Left ventricle myocardium inferior (tissue), 1 donor: ENCODE data around the gene DIPK1C. TPM values are rescaled to one million over a fixed set of nuclear protein-coding genes. Genes with fewer than 3 reads are reported as not detected.

Experiments
- DNase-seq: peaks from one replicate; pipeline ENCODE4 v3.0.0-alpha.2; 2020
- H3K27ac ChIP-seq: fragments of 200-600 bp; replicated peaks from 2 replicates; pipeline ENCODE4 v1.8.0; 2021
- H3K27me3 ChIP-seq: fragments of 200-600 bp; 2 replicates; pipeline ENCODE4 v1.8.0; 2021; ENCODE audit warnings: low read depth
- H3K36me3 ChIP-seq: fragments of 200-600 bp; 2 replicates; pipeline ENCODE4 v1.8.0; 2021
- H3K4me1 ChIP-seq: fragments of 200-600 bp; 2 replicates; pipeline ENCODE4 v1.8.0; 2021
- H3K4me3 ChIP-seq: fragments of 200-600 bp; 2 replicates; pipeline ENCODE4 v1.8.0; 2021; ENCODE audit warnings: mild to moderate bottlenecking, moderate library complexity
- H3K9me3 ChIP-seq: fragments of 200-600 bp; replicated peaks from 2 replicates; pipeline ENCODE4 v1.8.0; 2021
- intact Hi-C: fragments of 100-400 bp; cut with micrococcal nuclease; formaldehyde crosslinking; loops from one replicate; pipeline ENCODE4 v1.11.0; 2022
- total RNA-seq: library from RNA; stranded (reverse); fragmentation: NEBNext Ultra II Directional; extraction: Animal tissue kit (Norgen Biotek cat#: 25700); gene quantifications from one replicate; pipeline ENCODE4 v1.2.1, GENCODE V29; 2021
- TF ChIP-seq, protein P1 (sequence below): fragments of 200-600 bp; IDR thresholded peaks from 2 replicates; pipeline ENCODE4 v1.8.0; 2021; ENCODE audit warnings: antibody characterized with exemption, mild to moderate bottlenecking, borderline replicate concordance
- donor health status: DM: no; HTN: yes; CAD: no; lungs with severe emphysema.

Gene DIPK1C
- total RNA-seq, 1 donor from 2014 or later = 6.4 TPM

DNA sequence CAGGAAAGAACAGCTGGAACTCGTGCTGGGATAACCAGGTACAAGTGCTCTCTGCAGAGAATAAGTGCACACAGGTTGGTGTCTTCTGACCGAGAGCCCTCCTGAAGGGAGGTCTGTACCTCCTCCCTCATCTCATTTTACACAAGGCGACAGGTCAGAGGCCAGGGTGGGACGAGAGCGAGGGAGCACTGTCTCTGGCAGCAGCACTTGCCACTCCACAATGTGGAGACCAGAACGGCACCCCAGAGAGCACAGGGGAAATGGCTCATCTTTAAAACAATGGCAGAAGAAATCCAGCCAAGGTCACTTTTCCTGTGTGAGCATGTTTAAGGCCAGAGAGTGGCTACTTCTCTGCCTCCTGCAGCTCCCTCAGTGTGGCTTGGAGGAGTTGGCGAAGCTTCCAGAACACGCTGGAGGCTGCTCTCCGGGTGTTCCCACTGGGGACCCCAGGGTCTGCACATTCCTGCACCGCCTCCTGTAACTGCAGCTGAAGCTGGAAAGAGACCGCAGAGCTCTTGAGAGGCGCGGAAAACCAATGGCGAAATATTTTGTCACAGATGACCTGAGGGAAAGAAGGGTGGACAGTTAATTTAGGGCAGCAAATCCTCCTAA is 20.8 kb downstream of the DIPK1C start:
- Histone ChIP-seq H3K27ac (peak overlapping the region; percentile 63), H3K4me3 (no peak overlapping the region), H3K4me1 (peaks cover 15% of the 10 kb centered on the region), H3K36me3 (peaks cover 12% of the 10 kb centered on the region), H3K9me3 (no peaks in the 10 kb centered on the region), H3K27me3 (no peaks in the 10 kb centered on the region)
- intact Hi-C loops = no loop called here
- TF ChIP-seq, protein P1, sequence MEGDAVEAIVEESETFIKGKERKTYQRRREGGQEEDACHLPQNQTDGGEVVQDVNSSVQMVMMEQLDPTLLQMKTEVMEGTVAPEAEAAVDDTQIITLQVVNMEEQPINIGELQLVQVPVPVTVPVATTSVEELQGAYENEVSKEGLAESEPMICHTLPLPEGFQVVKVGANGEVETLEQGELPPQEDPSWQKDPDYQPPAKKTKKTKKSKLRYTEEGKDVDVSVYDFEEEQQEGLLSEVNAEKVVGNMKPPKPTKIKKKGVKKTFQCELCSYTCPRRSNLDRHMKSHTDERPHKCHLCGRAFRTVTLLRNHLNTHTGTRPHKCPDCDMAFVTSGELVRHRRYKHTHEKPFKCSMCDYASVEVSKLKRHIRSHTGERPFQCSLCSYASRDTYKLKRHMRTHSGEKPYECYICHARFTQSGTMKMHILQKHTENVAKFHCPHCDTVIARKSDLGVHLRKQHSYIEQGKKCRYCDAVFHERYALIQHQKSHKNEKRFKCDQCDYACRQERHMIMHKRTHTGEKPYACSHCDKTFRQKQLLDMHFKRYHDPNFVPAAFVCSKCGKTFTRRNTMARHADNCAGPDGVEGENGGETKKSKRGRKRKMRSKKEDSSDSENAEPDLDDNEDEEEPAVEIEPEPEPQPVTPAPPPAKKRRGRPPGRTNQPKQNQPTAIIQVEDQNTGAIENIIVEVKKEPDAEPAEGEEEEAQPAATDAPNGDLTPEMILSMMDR = no peak
- no peak for DNase-seq

DNA sequence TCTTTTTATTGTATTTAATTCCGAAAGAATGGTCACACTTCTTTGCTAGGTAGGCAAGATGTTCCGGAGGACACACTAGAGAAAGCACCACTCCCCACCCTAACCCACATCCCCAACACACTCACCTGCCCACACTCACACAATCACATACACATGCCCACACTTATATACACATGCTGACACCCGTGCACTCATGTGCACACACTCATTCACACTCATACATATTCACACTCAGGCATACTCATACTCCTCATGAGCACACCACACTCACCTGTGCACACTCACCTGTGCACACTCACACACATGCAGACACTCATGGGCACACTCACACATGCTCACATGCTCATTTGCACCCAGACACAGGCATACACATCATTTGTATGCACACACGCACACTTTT is 21.4 kb downstream of the DIPK1C start:
- H3K4me1 ChIP-seq = peaks cover 15% of the 10 kb centered on the region
- TF ChIP-seq, protein P1 = no peak
- H3K9me3 ChIP-seq = no peaks in the 10 kb centered on the region
- peaks cover 8% of the 10 kb centered on the region for H3K36me3 ChIP-seq
- intact Hi-C loops = no loop called here
- no peak for DNase-seq
- H3K4me3 ChIP-seq = no peak overlapping the region
- no peaks in the 10 kb centered on the region for H3K27me3 ChIP-seq
- H3K27ac ChIP-seq = peak overlapping the region; percentile 63

DNA sequence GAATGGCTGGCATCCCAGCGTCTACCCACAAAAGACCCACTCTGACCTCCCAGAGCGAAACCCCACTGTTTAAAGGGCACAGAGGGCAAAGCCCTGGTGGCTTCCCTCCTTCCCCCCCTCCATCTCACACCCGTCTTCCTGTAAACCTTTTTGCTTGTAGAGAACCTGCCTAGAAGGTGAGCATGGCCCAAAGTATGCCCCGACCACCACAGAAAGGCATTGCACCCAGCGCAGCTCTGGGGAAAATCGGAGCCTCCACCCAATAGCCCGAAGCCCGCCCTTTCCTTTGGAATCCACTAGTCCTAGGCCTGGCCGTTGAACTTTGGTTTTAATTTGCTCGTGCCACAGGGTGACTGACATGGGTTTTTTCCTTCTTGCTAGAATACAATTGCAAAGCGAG is 22.6 kb downstream of the DIPK1C start:
- intact Hi-C loops = no loop called here
- Histone ChIP-seq H3K36me3 (peaks cover 5% of the 10 kb centered on the region), H3K9me3 (no peaks in the 10 kb centered on the region), H3K4me3 (no peak overlapping the region), H3K27ac (no peak overlapping the region), H3K4me1 (peaks cover 15% of the 10 kb centered on the region), H3K27me3 (peaks cover 6% of the 10 kb centered on the region)
- DNase-seq = no peak
- TF ChIP-seq, protein P1 = no peak

DNA sequence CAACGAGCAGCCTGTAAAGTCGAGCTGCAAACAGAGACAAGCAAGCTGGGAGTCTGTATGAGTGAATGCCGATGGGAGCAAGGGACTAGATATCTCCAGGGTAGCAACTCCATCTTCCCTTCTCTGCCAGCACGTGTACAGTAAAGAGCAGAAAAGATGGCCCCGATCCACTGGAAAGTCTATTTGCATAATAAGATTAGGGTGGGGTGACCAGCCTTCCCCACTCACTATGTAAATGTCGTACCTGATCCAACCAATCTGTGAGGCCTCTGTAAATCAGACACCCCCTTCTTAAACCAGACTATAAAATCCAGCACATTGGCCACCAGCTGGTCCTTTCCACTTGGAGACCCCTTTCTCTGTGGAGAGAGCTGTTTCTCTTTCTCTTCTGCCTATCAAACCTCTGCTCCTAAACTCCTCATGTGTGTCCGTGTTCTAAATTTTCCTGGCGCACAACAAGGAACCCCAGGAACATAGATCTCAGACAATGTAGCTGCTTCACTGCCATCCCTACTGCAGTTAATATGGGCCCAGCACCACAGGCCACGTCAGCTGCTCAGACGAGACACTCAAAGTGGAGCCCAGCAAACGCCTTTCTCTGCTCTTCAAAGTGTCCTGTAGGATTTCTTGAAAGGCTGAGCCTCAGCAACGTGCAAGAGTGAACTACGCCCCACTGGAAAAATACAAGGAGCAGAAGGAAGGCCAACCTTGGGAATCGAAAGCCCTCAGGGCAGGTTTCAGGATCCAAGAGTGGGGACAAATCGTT is 26.1 kb downstream of the DIPK1C start:
- Histone ChIP-seq H3K9me3 (no peaks in the 10 kb centered on the region), H3K36me3 (no peaks in the 10 kb centered on the region), H3K4me3 (no peak overlapping the region), H3K27ac (no peak overlapping the region), H3K4me1 (peaks cover 4% of the 10 kb centered on the region), H3K27me3 (peaks cover 10% of the 10 kb centered on the region)
- intact Hi-C loops = no loop called here
- no peak for DNase-seq
- TF ChIP-seq, protein P1 = no peak

DNA sequence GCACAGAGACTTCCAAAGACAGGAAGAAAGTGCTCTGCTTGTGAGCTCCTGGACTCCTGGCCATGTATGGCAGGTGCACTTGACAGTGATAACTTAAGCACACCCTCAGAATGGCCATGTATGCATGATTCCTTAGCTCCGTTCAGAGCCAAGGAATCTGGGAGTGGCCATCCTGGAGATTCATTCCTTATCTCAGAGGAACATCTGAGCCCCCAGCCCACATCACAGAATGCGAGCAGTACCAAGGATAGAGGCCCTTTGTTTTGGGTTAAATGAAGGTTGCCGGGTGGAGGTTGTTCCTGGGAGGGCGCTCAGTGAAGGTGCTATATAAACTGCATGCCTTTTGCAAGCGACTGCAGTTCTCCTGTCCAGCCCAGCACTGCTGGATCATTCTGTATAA is 26.9 kb downstream of the DIPK1C start:
- peaks cover 7% of the 10 kb centered on the region for H3K9me3 ChIP-seq
- TF ChIP-seq, protein P1 = no peak
- H3K27ac ChIP-seq = no peak overlapping the region
- no peaks in the 10 kb centered on the region for H3K4me1 ChIP-seq
- no peak overlapping the region for H3K4me3 ChIP-seq
- peaks cover 10% of the 10 kb centered on the region for H3K27me3 ChIP-seq
- no peaks in the 10 kb centered on the region for H3K36me3 ChIP-seq
- intact Hi-C loops = no loop called here
- DNase-seq = no peak
